DND-41 (cell line): Measurements from ENCODE around the gene OIP5.
"Not testable (repeated sequence)": the region's sequence is repeated elsewhere in the genome, so short reads cannot be mapped to it uniquely, and the experiment has no call there.

Experiments
- ATAC-seq: fragments of 200-7000 bp; cut with Tn5 transposase; 3 replicates; pipeline ENCODE4 v1.9.1; 2021; ENCODE audit warnings: low read depth; ENCODE audit not compliant: insufficient read depth
- DNase-seq: peaks from one replicate; pipeline ENCODE4 v3.0.0-alpha.2; 2020
- H2AFZ ChIP-seq: 2 replicates; pipeline ENCODE4 v1.6.0; 2012; ENCODE audit warnings: low read depth, low read length
- H3K27ac ChIP-seq: 2 replicates; pipeline ENCODE4 v1.5.1; 2012; ENCODE audit warnings: low read length, inconsistent platforms
- H3K27me3 ChIP-seq: fragments of 200-600 bp; sonication (generic); 2 replicates; pipeline ENCODE4 v1.6.0; 2012; ENCODE audit warnings: low read length, mild to moderate bottlenecking, inconsistent platforms; ENCODE audit not compliant: insufficient read depth, poor library complexity
- H3K36me3 ChIP-seq: 2 replicates; pipeline ENCODE4 v1.5.1; 2012; ENCODE audit warnings: low read length, inconsistent platforms; ENCODE audit not compliant: insufficient read depth
- H3K4me1 ChIP-seq: 2 replicates; pipeline ENCODE4 v1.5.1; 2012; ENCODE audit warnings: mild to moderate bottlenecking, low read length; ENCODE audit not compliant: insufficient read depth
- H3K4me2 ChIP-seq: 2 replicates; pipeline ENCODE4 v1.6.0; 2012; ENCODE audit warnings: mild to moderate bottlenecking, moderate library complexity, low read length, inconsistent platforms; ENCODE audit not compliant: insufficient read depth
- H3K4me3 ChIP-seq, 2 experiments: fragments of 200-600 bp in 1 of 2; shearing (Covaris generic) in 1 of 2; 2 replicates each; pipeline ENCODE4 v1.5.1; 2012 to 2016; ENCODE audit warnings: inconsistent platforms in 2 of 2, low read length in 2 of 2, mild to moderate bottlenecking in 2 of 2, low read depth in 1 of 2, moderate library complexity in 1 of 2
- H3K79me2 ChIP-seq: 2 replicates; pipeline ENCODE4 v1.6.0; 2012; ENCODE audit warnings: low read length, inconsistent platforms; ENCODE audit not compliant: insufficient read depth
- H3K9ac ChIP-seq: 2 replicates; pipeline ENCODE4 v1.6.0; 2012; ENCODE audit warnings: low read depth, mild to moderate bottlenecking, inconsistent platforms, low read length, moderate library complexity
- H3K9me3 ChIP-seq: 2 replicates; pipeline ENCODE4 v1.5.1; 2012; ENCODE audit warnings: low read length, moderate library complexity, mild to moderate bottlenecking, inconsistent platforms; ENCODE audit not compliant: insufficient read depth, severe bottlenecking
- H4K20me1 ChIP-seq: 2 replicates; pipeline ENCODE4 v1.6.0; 2012; ENCODE audit warnings: low read length; ENCODE audit not compliant: insufficient read depth
- EZH2 ChIP-seq: IDR thresholded peaks from 3 replicates; pipeline ENCODE4 v1.6.1; 2012; ENCODE audit warnings: borderline replicate concordance, low read depth, mild to moderate bottlenecking, moderate library complexity, low read length, inconsistent platforms; ENCODE audit not compliant: severe bottlenecking
- TF ChIP-seq, protein P1 (sequence below): IDR thresholded peaks from 2 replicates; pipeline ENCODE4 v1.5.1; 2012; ENCODE audit warnings: borderline replicate concordance, low read length, moderate library complexity, mild to moderate bottlenecking; ENCODE audit not compliant: poor library complexity, severe bottlenecking; ENCODE audit errors: extremely low read depth

The OIP5 gene

DNA sequence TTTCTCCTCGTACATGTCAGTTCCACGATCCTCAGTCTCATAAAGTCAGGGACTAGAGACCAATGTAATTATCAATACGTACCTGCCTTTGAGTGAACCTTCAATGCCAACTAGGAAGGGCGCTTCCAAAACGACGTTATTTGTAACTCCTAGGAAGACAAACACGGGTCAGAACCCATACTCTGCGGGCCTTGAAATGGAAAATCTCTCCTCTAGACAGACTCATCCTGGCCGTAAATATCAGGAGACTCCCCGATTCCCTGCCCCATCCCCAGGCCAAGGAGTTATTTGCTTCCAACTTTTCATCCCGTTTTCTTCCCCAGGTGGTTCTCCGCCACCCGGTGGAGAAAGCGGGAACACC, 578 bp downstream of the OIP5 start:
- Histone ChIP-seq H3K4me3 (peak overlapping the region; percentile 30 to 84; a peak in 3 of 4 replicates), H4K20me1 (peaks cover 6% of the 10 kb centered on the region), H2AFZ (peak overlapping the region; percentile 91), H3K4me2 (peak overlapping the region; percentile 83), H3K79me2 (peaks cover 57% of the 10 kb centered on the region), H3K9ac (peak overlapping the region; percentile 69), H3K4me1 (peaks cover 32% of the 10 kb centered on the region), H3K9me3 (no peaks in the 10 kb centered on the region), H3K36me3 (peaks cover 7% of the 10 kb centered on the region), H3K27me3 (no peaks in the 10 kb centered on the region), H3K27ac (peak overlapping the region; percentile 75)
- DNase-seq: no peak
- no peak for ATAC-seq
- TF ChIP-seq EZH2: no peak
- TF ChIP-seq, protein P1, sequence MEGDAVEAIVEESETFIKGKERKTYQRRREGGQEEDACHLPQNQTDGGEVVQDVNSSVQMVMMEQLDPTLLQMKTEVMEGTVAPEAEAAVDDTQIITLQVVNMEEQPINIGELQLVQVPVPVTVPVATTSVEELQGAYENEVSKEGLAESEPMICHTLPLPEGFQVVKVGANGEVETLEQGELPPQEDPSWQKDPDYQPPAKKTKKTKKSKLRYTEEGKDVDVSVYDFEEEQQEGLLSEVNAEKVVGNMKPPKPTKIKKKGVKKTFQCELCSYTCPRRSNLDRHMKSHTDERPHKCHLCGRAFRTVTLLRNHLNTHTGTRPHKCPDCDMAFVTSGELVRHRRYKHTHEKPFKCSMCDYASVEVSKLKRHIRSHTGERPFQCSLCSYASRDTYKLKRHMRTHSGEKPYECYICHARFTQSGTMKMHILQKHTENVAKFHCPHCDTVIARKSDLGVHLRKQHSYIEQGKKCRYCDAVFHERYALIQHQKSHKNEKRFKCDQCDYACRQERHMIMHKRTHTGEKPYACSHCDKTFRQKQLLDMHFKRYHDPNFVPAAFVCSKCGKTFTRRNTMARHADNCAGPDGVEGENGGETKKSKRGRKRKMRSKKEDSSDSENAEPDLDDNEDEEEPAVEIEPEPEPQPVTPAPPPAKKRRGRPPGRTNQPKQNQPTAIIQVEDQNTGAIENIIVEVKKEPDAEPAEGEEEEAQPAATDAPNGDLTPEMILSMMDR: no peak

DNA sequence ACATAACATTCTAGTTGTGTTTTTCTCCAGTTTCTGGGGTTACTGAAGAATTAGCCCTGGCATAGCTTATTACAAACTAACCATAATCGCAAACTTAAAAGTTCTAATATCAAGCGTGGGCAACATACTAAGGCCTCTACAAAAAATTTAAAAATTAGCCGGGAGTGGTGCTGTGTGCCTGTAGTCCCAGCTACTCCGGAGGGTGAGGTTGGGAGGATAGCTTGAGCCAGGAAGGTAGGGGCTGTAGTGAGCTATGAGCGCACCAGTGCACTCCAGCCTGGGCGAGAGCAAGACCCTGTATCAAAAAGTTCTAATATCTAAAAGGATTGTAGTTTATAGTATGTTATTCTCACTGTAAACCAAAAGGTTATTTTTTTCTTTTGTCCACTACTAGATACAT, 1.1 kb downstream of the OIP5 start:
- Histone ChIP-seq H3K27me3 (no peaks in the 10 kb centered on the region), H2AFZ (peak overlapping the region; percentile 91), H3K4me1 (peaks cover 27% of the 10 kb centered on the region), H3K4me2 (peak overlapping the region; percentile 83), H4K20me1 (peaks cover 1% of the 10 kb centered on the region), H3K79me2 (peaks cover 56% of the 10 kb centered on the region), H3K9ac (peak overlapping the region; percentile 69), H3K9me3 (no peaks in the 10 kb centered on the region), H3K4me3 (peak overlapping the region; percentile 30 to 84; a peak in 3 of 4 replicates), H3K27ac (peak overlapping the region; percentile 75; the same call in 1 of the 2 replicates), H3K36me3 (peaks cover 7% of the 10 kb centered on the region)
- DNase-seq: no peak
- ATAC-seq: no peak
- no peak for TF ChIP-seq EZH2
- TF ChIP-seq, protein P1: no peak

DNA sequence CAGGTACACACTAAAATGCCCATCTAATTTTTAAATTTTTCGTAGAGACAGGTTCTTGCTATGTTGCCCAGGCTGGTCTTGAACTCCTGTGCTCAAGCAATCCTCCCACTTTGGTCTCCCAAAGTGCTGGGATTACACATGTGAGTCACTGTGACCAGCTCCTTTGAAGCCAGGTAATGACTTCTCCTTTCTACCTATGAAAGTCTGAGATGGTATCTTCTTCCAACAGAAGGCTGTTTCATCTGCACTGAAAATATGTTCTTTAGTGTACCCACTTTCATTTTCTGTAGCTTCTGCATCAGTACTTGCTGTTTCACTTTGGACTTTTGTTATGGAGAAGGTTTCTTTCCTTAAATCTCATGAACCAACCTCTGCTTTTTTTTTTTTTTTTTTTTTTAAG, 8.8 kb downstream of the OIP5 start:
- ATAC-seq (no peak), DNase-seq (no peak)
- Histone ChIP-seq H3K4me2 (no peak overlapping the region), H3K27me3 (no peaks in the 10 kb centered on the region), H3K4me3 (no peak overlapping the region), H2AFZ (no peak overlapping the region), H3K36me3 (peaks cover 33% of the 10 kb centered on the region), H3K9ac (no peak overlapping the region), H3K9me3 (no peaks in the 10 kb centered on the region), H3K27ac (no peak overlapping the region), H3K4me1 (no peaks in the 10 kb centered on the region), H3K79me2 (peaks cover 17% of the 10 kb centered on the region; the same call in 1 of the 2 replicates), H4K20me1 (no peaks in the 10 kb centered on the region)
- no peak for TF ChIP-seq EZH2
- TF ChIP-seq, protein P1: no peak

DNA sequence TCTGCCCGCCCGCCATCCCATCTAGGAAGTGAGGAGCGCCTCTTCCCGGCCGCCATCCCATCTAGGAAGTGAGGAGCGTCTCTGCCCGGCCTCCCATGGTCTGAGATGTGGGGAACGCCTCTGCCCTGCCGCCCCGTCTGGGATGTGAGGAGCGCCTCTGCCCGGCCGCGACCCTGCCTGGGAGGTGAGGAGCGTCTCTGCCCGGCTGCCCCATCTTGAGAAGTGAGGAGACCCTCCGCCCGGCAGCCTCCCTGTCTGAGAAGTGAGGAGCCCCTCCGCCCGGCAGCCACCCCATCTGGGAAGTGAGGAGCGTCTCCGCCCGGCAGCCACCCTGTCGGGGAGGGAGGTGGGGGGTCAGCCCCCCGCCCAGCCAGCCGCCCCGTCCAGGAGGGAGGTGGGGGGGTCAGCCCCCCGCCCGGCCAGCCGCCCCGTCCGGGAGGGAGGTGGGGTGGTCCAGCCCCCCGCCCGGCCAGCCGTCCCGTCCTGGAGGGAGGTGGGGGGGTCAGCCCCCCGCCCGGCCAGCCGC, 11.5 kb downstream of the OIP5 start:
- not testable (repeated sequence) for H3K4me1 ChIP-seq, ATAC-seq, H3K4me3 ChIP-seq, H3K79me2 ChIP-seq, H2AFZ ChIP-seq, H3K27me3 ChIP-seq, H3K9me3 ChIP-seq, H4K20me1 ChIP-seq, DNase-seq, H3K4me2 ChIP-seq, H3K9ac ChIP-seq, H3K27ac ChIP-seq
- peaks cover 42% of the 10 kb centered on the region for H3K36me3 ChIP-seq
